LHCN-M2 (cell line): ENCODE measurements around the gene MUC13. TPM values are rescaled to one million over a fixed set of nuclear protein-coding genes. Genes with fewer than 3 reads are reported as not detected.

Source experiments
- DNase-seq: peaks from one replicate; pipeline ENCODE4 v3.0.0-alpha.2; 2012; ENCODE audit warnings: low read depth
- polyA plus RNA-seq: library from polyadenylated mRNA; unstranded; fragments of >200 nt; gene quantifications from one replicate; pipeline ENCODE4 v1.2.1, GENCODE V29; 2012; ENCODE audit warnings: missing spikeins
- total RNA-seq: library from RNA; depleted of rRNA; stranded (reverse); fragments of >200 nt; gene quantifications from 2 replicates; pipeline ENCODE4 v1.2.3, GENCODE V29; 2014; rRNA removed

MUC13 gene, protein sequence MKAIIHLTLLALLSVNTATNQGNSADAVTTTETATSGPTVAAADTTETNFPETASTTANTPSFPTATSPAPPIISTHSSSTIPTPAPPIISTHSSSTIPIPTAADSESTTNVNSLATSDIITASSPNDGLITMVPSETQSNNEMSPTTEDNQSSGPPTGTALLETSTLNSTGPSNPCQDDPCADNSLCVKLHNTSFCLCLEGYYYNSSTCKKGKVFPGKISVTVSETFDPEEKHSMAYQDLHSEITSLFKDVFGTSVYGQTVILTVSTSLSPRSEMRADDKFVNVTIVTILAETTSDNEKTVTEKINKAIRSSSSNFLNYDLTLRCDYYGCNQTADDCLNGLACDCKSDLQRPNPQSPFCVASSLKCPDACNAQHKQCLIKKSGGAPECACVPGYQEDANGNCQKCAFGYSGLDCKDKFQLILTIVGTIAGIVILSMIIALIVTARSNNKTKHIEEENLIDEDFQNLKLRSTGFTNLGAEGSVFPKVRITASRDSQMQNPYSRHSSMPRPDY
- 0.17 and 0.71 TPM in 2 replicates for total RNA-seq
- polyA plus RNA-seq, result not detected

- DNase-seq, result no peak
Observed at GRCh38 chr3:124934577-124934976, at the start of gene MUC13. TSS of gene MUC13 (minus strand) at chr3:124934751. CDS start at chr3:124934712, 39 bp downstream.

DNA sequence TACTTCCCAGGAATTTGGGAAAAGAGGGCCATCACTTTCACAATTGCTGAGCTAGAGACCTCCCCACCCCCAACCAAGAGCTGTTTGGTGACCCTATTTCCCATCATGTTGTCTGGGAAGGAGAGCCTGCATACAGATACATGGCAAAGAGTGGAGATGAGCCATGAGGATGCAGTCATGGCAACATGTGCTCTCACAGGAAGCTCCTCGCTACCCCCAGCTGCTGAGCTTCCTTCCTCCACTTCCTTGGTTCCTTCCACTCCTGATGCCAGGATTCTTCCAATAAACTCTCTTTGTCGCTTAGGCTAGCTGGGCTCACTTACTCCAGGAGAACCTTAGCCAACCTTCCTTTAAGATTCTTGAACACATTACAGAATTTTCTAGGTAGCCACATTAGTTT is 48.3 kb upstream of the MUC13 start:
- DNase-seq, result no peak

DNA sequence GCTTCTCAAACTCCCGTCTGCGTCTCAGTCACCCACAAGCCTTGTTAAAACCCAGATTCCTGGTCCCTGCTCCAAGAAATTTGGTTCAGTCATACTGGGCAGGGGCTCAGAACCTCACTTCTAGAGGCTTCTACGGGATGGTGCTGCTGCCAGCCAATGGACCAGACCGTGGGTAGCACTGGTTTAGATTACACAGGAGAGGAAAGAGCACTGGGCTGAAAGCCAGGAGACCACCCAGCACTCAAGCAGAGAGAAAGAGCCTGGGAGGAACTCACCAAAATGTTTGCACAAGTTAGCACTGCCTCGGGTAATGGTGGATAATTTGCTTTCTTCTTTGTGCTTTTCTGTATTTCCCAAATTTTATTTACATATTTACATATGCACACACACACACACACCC is 46.9 kb upstream of the MUC13 start:
- DNase-seq, result no peak

DNA sequence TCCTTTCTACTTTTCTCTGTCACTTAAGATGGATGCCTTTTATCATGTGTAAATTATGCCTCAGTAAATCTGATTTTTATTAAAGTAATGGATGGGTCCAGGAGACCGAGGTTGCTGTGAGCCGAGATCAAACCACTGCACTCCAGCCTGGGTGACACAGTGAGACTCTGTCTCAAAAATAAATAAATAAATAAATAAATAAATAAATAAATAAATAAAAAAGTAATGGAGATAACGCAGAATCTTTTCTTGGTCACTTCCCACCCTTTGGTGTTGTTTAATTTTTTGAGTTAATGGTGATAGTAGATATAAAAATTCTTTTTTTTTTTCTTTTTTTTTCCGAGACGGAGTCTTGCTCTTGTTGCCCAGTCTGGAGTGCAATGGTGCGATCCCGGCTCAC is 44.1 kb upstream of the MUC13 start:
- DNase-seq, result no peak

- peak; percentile 32 for DNase-seq
Observed at GRCh38 chr3:124976383-124976782, 41.8 kb upstream of the MUC13 start.

GRCh38 chr3:124974691-124975090 is 40.1 kb upstream of the MUC13 start:
- no peak for DNase-seq

DNA sequence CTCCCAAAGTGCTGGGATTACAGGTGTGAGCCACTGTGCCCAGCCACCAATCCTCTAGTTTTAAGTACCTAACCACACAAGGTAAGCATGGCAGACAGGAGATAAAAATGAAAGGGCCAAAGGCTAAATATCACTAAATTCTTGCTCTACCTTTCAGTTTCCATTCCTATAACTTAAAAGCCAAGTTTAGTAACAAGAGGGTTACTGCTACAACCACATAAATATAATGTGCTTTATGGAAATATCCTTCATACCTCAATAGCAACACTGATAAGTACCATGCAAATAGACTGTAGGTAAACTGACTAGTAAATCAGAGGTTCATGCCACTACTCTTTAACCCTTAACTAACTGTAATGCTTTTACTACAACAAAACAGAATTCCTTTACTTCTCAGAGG is 38.7 kb upstream of the MUC13 start:
- DNase-seq, result no peak

DNA sequence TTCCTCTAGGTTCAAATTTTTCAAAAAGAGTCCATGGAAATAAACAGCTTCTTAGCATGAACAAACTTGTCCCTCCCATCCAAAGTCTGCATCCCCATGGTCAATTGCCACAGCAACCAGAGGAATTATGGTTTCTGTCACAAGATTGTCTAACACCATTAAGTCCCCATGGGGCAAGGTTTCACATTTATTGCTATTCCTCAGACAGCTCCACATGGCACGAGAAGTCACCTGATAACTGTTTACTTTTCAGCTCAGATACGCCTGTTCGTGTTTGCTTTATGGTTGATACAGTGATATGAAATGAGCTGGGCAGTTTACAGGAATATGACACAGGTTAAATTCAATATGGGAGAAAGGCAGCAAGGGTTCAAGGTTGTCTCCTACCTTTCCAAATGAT is 37.9 kb upstream of the MUC13 start:
- no peak for DNase-seq

GRCh38 chr3:124969963-124970722 is 35.6 kb upstream of the MUC13 start:
- DNase-seq, result no peak

- no peak for DNase-seq
Observed at GRCh38 chr3:124969190-124969589, 34.6 kb upstream of the MUC13 start.

- DNase-seq, result no peak
Observed at GRCh38 chr3:124967964-124968363, 33.4 kb upstream of the MUC13 start.

- no peak for DNase-seq
Observed at GRCh38 chr3:124966521-124967445, 32.2 kb upstream of the MUC13 start.

GRCh38 chr3:124965413-124965812 is 30.9 kb upstream of the MUC13 start:
- DNase-seq, result peak; percentile 46

- DNase-seq, result no peak
Observed at GRCh38 chr3:124964387-124964786, 29.8 kb upstream of the MUC13 start.

DNA sequence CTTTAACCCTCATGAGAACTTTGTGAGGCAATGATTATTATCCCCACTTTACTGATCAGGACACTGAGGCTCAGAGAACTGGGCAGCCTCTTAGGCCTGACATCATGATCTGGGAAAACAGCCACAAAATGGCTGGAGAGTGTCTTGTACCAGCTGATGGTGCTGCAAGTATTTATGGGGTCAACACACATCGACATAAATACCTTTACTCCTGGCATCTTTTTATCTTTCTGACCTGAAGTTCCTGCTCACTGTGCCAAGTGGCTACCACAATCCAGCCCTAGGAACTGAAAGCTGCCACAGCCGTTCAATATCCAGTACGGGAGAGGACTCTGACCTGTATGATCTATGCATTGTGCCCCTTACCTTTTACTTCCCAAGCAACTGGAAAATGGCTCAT is 29.2 kb upstream of the MUC13 start:
- DNase-seq, result no peak

- DNase-seq, result peak; percentile 34
Observed at GRCh38 chr3:124962403-124962940, 27.9 kb upstream of the MUC13 start.

DNA sequence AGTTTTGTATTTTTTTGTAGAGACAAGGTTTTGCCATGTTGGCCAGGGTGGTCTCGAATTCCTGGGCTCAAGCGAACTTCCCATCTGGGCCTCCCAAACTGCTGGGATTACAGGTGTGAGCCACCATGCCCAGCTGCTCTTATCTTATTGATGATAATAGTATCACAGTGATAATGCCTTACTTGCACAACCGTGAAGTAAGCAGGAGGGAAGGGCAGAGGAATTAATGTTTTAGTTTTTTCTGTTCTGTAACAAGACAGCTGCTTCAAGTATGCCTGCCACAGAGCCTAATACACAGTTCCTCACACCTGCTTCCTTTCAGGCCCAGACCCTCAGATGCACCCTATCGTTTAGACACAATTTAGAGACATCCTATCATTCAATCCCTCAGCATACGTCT is 26.1 kb upstream of the MUC13 start:
- DNase-seq, result no peak

DNA sequence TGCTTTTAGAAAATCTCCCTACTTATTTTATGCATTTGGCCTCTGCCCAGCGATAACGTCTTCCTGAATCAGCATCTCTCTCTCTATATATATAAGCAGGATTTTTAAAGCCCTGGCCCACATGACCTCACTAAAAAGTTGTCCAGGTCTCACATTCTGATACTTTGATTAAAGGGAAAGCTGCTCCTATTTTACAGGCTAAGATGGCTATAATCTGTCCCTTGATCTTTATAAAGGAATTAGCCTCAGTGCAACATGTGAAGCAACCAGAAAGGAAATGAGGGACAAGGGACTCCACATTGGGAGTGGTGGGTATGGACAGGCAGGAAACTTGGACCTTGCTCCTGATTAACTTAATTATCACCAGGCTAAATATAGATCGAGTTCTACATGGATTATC is 25.6 kb upstream of the MUC13 start:
- no peak for DNase-seq

- DNase-seq, result peak; percentile 26
Observed at GRCh38 chr3:124957951-124958350, 23.4 kb upstream of the MUC13 start.

DNA sequence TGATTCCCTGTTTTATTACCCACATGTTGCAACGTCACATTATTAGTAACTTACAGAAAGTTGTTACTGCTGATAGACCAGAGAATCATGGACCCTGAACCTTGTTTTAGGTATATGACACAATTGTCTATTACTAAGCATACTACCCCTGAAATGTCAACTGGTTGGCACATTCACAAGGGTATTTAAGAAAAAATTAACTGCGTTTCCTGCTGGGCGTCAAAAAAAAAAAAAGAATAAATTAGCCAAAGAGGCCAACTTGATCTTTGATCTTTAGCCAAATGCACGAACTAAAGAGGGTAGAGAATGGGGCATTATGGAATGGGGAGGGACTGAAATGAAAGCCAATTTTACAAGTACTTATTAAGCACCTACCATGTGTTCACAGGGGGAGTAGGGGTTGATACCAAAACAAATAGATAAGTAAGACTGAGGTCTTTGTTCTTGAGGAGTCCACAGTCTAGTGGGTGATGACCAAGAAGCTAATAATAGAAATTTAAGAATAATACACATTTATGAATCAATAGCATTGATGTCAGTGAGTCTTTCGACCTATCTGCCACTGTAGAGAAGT is 17.8 kb upstream of the MUC13 start:
- DNase-seq, result no peak
